HT1080 (cell line): ENCODE data around the gene RAE1. TPM values are rescaled to one million over a fixed set of nuclear protein-coding genes. Genes with fewer than 3 reads are reported as not detected.

Experiments
- DNase-seq: peaks from one replicate; pipeline ENCODE4 v3.0.0-alpha.2; 2015; ENCODE audit warnings: low read depth
- polyA plus RNA-seq, 2 experiments: library from polyadenylated mRNA; depleted of rRNA; stranded (reverse); fragments of >200 nt; gene quantifications; 2 replicates each; pipeline ENCODE4 v1.2.3, GENCODE V29; 2015
- total RNA-seq: library from RNA; depleted of rRNA; stranded (reverse); fragments of >200 nt; shearing (Covaris generic); gene quantifications from 2 replicates; pipeline ENCODE4 v1.2.3, GENCODE V29; 2014; rRNA removed

The RAE1 gene, protein sequence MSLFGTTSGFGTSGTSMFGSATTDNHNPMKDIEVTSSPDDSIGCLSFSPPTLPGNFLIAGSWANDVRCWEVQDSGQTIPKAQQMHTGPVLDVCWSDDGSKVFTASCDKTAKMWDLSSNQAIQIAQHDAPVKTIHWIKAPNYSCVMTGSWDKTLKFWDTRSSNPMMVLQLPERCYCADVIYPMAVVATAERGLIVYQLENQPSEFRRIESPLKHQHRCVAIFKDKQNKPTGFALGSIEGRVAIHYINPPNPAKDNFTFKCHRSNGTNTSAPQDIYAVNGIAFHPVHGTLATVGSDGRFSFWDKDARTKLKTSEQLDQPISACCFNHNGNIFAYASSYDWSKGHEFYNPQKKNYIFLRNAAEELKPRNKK
- 53.3 and 60.9 TPM in 2 replicates for total RNA-seq
- 51.7 and 55.9 TPM in 2 replicates for polyA plus RNA-seq (2015; cell fraction: cytosol; rRNA removed)
- 83.9 and 87.6 TPM in 2 replicates for polyA plus RNA-seq (2015; cell fraction: nucleus; rRNA removed)

GRCh38 chr20:57351042-57351783 is at the start of gene RAE1:
RAE1 (plus strand) TSS chr20:57351255; CDS start chr20:57354039, 2,784 bp downstream.
- DNase-seq, result peak; percentile 82

DNA sequence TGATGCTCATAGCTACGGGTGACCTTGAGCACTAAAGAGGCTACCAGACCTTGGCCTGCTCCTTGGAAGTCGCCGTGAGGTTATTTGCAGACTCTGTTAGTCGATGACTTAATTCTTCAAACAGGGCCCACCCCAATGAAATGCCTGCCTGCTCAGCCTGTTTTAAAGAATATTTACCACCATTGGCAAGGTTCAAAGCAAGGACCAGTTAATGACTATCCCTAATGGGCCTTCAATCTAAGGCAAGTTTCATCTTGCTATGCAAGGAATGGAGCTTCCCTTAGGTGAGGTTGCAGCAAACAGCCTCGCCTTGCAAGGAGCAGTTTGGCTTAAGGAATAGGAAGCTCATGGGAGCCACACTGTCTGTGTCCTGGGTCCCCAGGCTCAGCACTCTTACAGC is 44.3 kb upstream of the RAE1 start:
- DNase-seq, result no peak

DNA sequence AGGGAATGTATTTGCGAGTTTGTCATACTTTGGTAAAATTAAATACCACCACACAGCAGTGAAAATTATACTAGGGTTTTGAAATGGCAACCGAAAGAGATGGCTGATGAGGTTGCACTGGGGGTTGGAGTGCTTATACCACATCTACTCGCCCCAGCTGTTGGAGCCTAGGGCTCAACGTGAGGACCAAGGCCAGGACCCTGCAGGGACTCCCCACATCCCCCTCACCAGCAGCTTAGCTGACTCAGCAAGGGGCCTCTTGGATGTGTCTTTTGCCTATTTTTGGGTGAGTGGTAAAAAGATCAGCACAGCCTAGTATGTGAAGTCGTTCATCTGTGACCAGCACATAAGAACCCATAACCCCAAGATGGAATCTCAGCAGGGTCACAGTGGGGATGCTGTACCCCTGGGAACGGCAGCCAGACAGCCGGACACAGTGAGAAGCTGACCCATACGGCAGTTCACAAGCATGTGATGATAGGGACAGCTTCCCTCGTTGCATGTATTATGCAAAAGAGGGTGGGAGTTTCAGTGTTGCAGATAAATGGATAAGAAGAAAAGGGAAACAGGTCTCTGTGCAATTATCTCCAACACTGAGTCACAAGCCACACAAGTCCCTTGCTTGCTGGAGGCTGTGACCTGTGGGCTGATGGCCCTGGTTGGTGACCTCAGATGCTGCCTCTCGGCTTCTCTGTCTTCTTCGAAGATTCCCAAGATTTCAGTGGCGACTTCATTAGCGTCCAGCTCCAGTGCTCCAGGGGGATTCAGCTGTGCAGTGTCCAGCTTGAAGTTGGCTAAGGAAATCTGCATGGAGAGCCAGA is 42.4 kb upstream of the RAE1 start:
- DNase-seq, result no peak

DNA sequence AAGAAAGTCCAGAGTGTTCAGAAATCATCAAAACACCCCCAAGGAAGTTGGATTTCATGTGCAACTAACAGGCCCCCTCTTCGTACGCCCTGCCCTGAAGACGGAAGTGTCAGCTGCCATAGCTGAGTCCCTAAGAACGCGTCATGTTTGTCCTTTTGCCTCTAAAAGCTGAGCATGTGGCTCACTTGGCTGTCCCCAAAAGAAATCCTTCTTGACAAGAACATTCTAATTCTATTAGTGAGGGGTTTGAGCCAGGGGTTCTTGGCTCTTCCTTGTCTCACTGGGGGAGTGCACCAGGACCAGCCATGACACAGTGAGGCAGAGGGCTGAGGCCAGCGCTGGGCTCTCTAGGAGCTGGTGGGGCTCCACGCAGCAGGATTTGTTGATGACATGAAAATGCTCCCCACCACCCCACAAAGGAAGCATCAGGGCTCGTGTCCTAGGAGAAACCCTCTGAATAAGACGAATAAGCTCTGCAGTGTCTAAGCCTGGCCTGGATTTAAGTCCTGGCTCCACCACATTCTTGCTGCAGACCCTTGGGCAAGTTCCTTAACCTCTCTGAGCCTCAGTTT is 41.4 kb upstream of the RAE1 start:
- no peak for DNase-seq

DNA sequence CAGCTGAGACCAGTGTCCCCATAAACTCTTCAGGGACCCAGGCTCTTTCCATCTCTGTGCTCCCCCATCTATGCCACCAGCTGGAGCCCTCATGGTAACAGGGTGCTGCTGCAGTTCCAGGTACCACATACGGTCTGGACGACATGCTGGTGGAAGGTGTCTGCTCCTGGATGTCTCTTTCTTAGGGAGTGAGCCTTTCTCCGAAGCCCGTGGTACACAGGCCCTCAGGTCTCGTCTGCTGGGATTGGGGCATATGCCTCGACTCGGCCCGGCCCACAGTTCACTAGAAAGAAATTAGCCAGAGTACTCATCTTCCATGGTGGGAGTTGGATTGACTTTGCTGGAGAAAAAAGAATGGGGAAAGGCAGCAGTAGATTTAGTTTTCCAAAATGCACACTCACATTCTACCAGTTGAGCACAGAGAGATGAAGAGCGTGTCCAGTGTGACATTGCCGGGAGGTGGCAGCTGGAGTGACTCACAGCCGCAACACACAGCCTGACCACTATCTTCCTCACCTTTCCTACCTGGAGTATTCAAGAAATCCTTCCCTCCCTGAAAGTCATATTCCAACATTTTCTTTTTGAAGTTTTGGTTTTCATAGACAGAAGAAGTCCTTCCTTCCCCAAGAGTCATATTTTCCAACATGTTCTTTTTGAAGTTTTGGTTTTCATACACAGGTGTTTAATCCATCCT is 40.1 kb upstream of the RAE1 start:
- no peak for DNase-seq

- DNase-seq, result peak; percentile 16
These were observed 38.9 kb upstream of the RAE1 start for GRCh38 chr20:57312138-57312537.

GRCh38 chr20:57313230-57313629 is 37.8 kb upstream of the RAE1 start:
- DNase-seq, result no peak

- DNase-seq, result no peak
These were observed 37.1 kb upstream of the RAE1 start for GRCh38 chr20:57313951-57314350.

GRCh38 chr20:57315083-57315975 is 35.7 kb upstream of the RAE1 start:
- DNase-seq, result no peak

- no peak for DNase-seq
These were observed 35.0 kb upstream of the RAE1 start for GRCh38 chr20:57315976-57316480.

DNA sequence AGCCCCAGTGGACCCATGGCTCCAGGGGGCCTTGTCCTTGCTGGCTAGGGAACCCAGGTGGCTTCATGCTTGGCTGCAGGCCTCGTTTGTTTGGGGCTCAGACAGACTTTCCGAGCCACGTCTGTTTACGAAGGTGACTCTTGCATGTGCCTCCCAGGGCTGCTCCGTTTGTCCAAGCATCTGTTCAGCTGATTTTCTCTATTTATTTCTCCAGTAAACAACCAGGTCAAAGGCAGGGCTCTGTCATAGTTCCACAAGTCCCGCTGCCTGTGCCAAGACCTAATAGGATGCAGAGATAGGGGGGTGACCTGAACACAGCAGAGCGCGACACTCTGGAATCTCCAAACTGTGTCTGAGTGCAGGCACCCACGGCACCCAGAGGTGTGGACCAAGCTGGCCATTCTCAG is 34.3 kb upstream of the RAE1 start:
- no peak for DNase-seq

DNA sequence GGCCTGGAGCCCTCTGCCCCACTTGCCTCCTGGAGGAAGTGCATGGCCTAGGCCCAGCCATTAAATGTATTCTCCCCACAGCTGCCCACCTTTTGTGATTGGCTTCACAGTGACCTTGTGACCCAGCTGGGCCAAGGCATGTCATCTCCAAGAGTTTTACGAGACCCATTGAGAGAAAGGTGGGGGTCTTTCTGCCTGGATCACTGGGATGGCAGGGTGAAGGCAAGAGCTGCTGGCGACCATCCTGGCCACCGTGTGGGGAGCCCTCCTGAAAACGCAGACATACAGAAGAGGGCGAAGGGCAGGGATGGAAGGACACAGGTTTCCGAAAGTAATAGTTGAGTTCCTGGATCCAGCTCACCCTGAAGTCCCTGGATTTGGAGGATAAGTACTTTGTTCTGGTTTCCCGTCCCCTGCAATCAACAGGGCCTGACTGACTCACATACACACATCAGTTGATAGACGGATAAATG is 33.7 kb upstream of the RAE1 start:
- no peak for DNase-seq

DNA sequence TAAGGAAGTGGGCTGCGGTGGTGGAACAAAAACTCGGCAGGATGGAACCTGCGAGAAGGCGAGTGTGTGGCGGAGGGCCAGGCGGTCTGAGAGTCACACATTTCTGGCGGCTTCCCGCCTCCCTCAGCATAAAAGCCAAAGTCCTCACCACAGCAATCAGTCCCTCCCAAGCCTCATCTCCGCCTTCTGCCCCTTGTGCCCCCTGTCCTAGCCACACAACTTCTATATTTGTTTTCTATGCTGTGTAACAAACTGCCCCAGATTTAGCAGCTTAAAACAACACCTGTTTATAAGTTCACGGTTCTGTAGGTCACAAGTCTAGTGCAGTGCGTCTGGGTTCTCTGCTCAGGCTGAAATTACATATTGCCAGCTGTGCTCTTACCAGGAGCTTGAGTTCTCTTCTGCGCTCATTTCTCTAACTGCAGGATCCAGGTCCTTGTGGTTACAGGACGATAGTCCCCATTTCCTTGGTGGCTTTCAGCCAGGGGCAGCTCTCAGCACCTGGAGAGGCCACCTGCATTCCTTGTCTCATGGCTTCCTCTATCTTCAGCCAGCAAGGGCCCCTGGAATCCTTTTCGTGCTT is 33.2 kb upstream of the RAE1 start:
- DNase-seq, result peak; percentile 32

DNA sequence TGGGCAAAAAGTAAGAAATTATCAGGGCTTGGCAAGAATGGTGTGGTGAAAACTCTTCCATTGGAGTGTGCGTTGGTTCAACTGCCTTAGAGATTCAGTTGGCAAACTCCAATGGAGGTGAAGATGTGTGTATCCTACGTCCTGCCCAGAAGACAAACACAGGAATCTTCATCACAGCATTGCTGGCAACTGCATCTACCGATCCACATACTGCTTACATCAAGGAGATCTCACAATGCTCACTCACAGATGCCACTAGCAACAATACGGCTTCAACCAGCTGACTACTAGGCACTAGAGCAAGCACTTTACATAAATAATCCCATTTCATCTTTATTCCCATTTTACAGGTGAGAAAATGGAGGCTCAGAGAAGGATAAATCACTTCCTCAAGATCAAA is 31.5 kb upstream of the RAE1 start:
- no peak for DNase-seq

DNA sequence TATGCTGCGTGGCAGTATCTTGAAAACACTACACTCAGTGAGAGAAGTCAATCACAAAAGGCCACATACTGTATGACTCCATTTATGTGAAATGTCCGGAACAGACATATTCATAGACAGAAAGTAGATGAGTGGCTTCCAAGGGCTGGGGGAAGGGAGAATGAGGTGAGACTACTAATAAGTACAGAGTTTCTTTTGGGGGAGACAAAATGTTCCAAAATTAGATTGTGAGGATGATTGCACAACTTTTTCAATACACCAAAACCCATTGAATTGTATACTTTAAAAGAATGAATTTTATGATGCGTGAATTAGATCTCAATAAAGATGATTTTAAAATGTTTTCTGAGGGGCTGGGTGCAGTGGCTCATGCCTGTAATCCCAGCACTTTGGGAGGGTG is 30.7 kb upstream of the RAE1 start:
- DNase-seq, result no peak

DNA sequence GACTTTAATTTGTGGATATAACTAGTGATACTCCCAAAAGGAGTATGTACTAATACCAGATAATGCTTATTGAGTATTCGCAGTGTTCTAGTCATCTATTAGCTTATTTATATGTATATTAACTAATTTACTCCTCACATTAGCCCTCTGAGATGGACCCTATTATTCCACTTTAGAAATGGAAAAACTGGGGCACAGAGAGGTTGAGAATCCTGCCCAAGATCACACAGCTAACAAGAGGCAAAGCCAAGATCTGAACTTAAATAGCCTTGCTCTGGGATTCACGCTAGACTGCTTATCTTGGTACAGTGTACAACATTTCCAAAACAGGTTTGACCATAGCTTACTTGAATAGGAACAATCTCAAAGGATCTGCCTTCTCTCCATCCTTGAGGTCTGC is 29.9 kb upstream of the RAE1 start:
- DNase-seq, result no peak

GRCh38 chr20:57322476-57322875 is 28.6 kb upstream of the RAE1 start:
- DNase-seq, result no peak

DNA sequence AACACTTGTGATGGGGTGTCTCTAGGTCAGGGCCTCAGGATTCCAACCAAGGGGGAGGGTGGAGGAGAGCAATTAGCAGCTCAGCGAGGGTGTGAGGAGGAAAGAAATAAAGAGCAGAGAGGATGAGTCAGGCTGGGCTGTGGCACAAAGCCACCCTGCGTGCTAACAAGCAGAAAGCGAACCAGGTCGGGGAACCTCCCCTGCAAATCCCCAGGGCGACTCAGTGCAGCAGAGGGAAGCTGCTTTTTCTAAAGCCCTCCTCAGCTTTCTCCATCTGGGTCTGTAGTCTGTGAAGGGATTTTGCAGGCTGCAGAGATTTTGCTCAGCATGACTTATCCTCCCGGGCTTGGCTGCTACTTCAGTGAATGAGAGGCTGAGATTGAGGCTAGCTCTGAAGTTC is 28.0 kb upstream of the RAE1 start:
- DNase-seq, result peak; percentile 28
